GM12878 (cell line): ENCODE results near the gene PCDHA12. TPM values are rescaled to one million over a fixed set of nuclear protein-coding genes. Genes with fewer than 3 reads are reported as not detected.

Experiments
- KLF5 ChIP-seq: fragments of 450-650 bp; IDR thresholded peaks from 2 replicates; pipeline ENCODE4 v1.6.1; 2014; ENCODE audit warnings: mild to moderate bottlenecking; ENCODE audit not compliant: partially characterized antibody
- MLLT1 ChIP-seq: fragments of 450-650 bp; IDR thresholded peaks from 2 replicates; pipeline ENCODE4 v1.6.1; 2016; ENCODE audit warnings: mild to moderate bottlenecking
- NKRF ChIP-seq: fragments of 450-650 bp; conservative IDR thresholded peaks from 2 replicates; pipeline ENCODE4 v1.6.1; 2017; ENCODE audit warnings: mild to moderate bottlenecking, moderate library complexity
- NR2C1 ChIP-seq: fragments of 450-650 bp; IDR thresholded peaks from 2 replicates; pipeline ENCODE4 v1.6.1; 2017; ENCODE audit warnings: antibody characterized with exemption, mild to moderate bottlenecking, moderate library complexity
- NR2F1 ChIP-seq: fragments of 450-650 bp; conservative IDR thresholded peaks from 2 replicates; pipeline ENCODE4 v1.6.1; 2017; ENCODE audit warnings: mild to moderate bottlenecking
- RELA ChIP-seq: fragments of 450-650 bp; IDR thresholded peaks from 2 replicates; pipeline ENCODE4 v1.8.0; 2014; ENCODE audit warnings: borderline replicate concordance; ENCODE audit not compliant: partially characterized antibody
- SREBF2 ChIP-seq: IDR thresholded peaks from 2 replicates; pipeline ENCODE4 v1.6.1; 2012; ENCODE audit warnings: mild to moderate bottlenecking, low read length
- USF2 ChIP-seq: IDR thresholded peaks from 2 replicates; pipeline ENCODE4 v1.6.1; 2011; ENCODE audit warnings: low read depth, low read length, improper control_type of control experiment, borderline replicate concordance
- ZNF622 ChIP-seq: fragments of 450-650 bp; IDR thresholded peaks from 2 replicates; pipeline ENCODE4 v1.6.1; 2017; ENCODE audit warnings: mild to moderate bottlenecking, inconsistent platforms
- polyA plus RNA-seq, 11 experiments: library from polyadenylated mRNA; depleted of rRNA in 4 of 11; unstranded in 6 of 11; stranded (reverse) in 5 of 11; fragments of >200 nt; fragmentation: Nextera tagmentation in 4 of 11; fragmentation: Illumina TruSeq in 1 of 11; extraction: Ambion mirVana in 4 of 11; extraction: Trizol in 1 of 11; gene quantifications; 1 replicate in 1 of 11; 2 replicates in 10 of 11; pipeline versions ENCODE4 v1.2.1 to v1.2.3, GENCODE V29; 2011 to 2016; ENCODE audit warnings: inconsistent platforms in 2 of 11, missing spikeins in 2 of 11, low read depth in 1 of 11
- total RNA-seq, 4 experiments: library from RNA; depleted of rRNA in 3 of 4; stranded (reverse); fragments of >200 nt in 3 of 4; fragmentation: Illumina TruSeq in 1 of 4; extraction: Trizol in 1 of 4; gene quantifications; 2 replicates each; pipeline versions ENCODE4 v1.2.1 to v1.2.3, GENCODE V29; 2013 to 2021

Gene PCDHA12
- total and polyA plus RNA-seq, 10 of the 15 experiments (the other 5 are each of a cell fraction or from before 2014, with no cell fraction given) = not detected

- TF ChIP-seq USF2 (no peak), NR2C1 (no peak), SREBF2 (no peak), RELA (no peak), ZNF622 (no peak), NR2F1 (no peak), KLF5 (no peak), NKRF (no peak), MLLT1 (no peak)
Measured at GRCh38 chr5:140869555-140869886, 5.6 kb upstream of the PCDHA12 start (continued).
